Breast epithelium (tissue), 4 donors: ENCODE results near the gene NTSR1. TPM values are rescaled to one million over a fixed set of nuclear protein-coding genes. Genes with fewer than 3 reads are reported as not detected.

ENCODE experiments used
- DNase-seq, 2 donors: peaks; one replicate each; pipeline ENCODE4 v3.0.0-alpha.2; 2019; ENCODE audit warnings: low spot score in 2 of 2
- H3K27ac ChIP-seq, 2 donors: fragments of 200-600 bp; sonication (generic) in 1 of 2; one replicate each; pipeline ENCODE4 v1.5.1; 2016 to 2019; ENCODE audit warnings: mild to moderate bottlenecking in 1 of 2
- H3K27me3 ChIP-seq, 2 donors: fragments of 200-600 bp; sonication (generic) in 1 of 2; one replicate each; pipeline versions ENCODE4 v1.5.1 to v1.6.0; 2017 to 2019; ENCODE audit warnings: control low read depth in 1 of 2, mild to moderate bottlenecking in 1 of 2
- H3K36me3 ChIP-seq: fragments of 200-600 bp; one replicate; pipeline ENCODE4 v1.5.1; 2019
- H3K4me1 ChIP-seq, 2 donors: fragments of 200-600 bp; sonication (generic); one replicate each; pipeline ENCODE4 v1.5.1; 2016 to 2019; ENCODE audit warnings: control low read depth in 1 of 2
- H3K4me3 ChIP-seq, 3 donors: fragments of 200-600 bp; sonication (generic); 1 replicate in 2 of 3; 2 replicates in 1 of 3; pipeline ENCODE4 v1.5.1; 2016 to 2019; ENCODE audit warnings: mild to moderate bottlenecking in 3 of 3, moderate library complexity in 2 of 3
- H3K9me3 ChIP-seq, 2 donors: fragments of 200-600 bp; sonication (generic) in 1 of 2; one replicate each; pipeline ENCODE4 v1.5.1; 2016 to 2019; ENCODE audit warnings: control low read depth in 1 of 2
- POLR2A ChIP-seq: fragments of 450-650 bp; IDR thresholded peaks from one replicate; pipeline ENCODE4 v1.6.1; 2016; ENCODE audit warnings: antibody characterized with exemption, mild to moderate bottlenecking, moderate library complexity
- POLR2AphosphoS5 ChIP-seq, 3 donors: sonication (generic); formaldehyde crosslinking; IDR thresholded peaks; one replicate each; pipeline ENCODE4 v1.6.1; 2017; ENCODE audit warnings: antibody characterized with exemption in 3 of 3
- intact Hi-C: fragments of 100-400 bp; cut with DNase I; formaldehyde crosslinking; loops from one replicate; pipeline ENCODE4 v1.15.1; 2023; ENCODE audit warnings: low total_unique reads
- total RNA-seq, 3 donors: library from RNA; depleted of rRNA; stranded (reverse); fragments of >200 nt; gene quantifications; one replicate each; pipeline ENCODE4 v1.1.0, GENCODE V29; 2016
- TF ChIP-seq, protein P1 (sequence below), 3 donors: fragments of 450-650 bp; IDR thresholded peaks; one replicate each; pipeline ENCODE4 v1.5.1; 2016 to 2017; ENCODE audit warnings: antibody characterized with exemption in 3 of 3, mild to moderate bottlenecking in 3 of 3, moderate library complexity in 3 of 3

NTSR1 gene
- total RNA-seq, 3 donors from 2014 or later: under 0.01 TPM; not detected in 2

DNA sequence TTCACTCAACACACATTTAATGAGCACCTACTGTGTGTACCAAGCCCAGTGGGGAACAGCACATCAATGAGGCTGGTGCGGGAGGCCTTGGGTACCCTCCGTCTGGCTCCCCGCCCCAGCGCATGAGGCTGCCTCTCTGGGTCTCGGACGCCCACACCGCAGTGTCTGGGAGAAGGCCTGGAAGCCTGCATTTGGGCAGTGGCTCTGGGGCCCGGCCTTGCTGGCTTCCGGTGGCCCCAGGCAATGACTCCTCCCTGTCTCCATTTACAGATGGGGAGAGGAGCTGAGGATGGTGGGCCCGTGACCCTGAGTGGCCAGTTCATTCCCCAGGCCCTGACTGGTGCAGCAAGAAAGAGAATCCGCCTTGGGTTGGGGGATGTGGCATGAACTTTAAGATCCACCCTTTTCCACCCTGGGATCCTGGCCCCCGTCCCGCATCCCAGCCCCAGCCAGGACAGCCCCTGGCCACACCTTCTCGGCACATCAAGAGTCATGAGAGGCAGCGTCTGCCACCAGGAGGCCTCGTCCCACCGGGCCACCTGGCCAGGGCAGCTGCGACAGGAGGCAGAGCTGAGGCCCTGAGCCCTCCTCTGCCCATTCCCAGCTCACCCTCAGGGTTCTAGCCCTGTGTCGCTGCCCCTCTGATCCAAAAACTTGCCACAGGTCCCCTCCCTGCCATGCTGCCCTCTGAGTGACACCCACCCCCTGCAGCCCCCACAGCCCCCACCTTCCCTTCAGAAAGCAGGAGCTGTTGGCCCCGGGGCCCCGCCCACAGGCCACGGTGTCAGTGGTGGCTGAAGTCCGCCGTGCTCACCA, 70.2 kb downstream of the NTSR1 start:
- DNase-seq: no peak

DNA sequence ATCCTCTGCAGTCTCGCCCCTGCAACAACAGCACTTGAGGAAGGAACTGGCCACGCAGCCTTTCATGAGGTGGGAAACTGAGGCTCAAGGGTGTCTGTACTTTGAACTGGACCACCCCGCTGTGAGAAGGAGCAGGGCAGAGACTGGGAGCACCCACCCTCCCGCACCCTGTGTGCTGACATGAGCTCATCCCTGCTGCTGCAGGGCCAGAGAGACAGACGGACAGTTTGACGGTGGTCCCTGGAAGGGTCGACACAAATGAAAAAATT, 70.7 kb downstream of the NTSR1 start:
- Histone ChIP-seq H3K9me3 (no peaks in the 10 kb centered on the region), H3K4me3 (no peak overlapping the region), H3K36me3 (no peaks in the 10 kb centered on the region), H3K4me1 (no peaks in the 10 kb centered on the region), H3K27ac (no peak overlapping the region), H3K27me3 (peaks cover 0 to 36% of the 10 kb centered on the region in 2 donors)
- intact Hi-C loops: loop anchor here (5.0 kb wide), 1 partner anchor 628 kb away; no protein-coding TSS in a partner anchor
- TF ChIP-seq, protein P1, sequence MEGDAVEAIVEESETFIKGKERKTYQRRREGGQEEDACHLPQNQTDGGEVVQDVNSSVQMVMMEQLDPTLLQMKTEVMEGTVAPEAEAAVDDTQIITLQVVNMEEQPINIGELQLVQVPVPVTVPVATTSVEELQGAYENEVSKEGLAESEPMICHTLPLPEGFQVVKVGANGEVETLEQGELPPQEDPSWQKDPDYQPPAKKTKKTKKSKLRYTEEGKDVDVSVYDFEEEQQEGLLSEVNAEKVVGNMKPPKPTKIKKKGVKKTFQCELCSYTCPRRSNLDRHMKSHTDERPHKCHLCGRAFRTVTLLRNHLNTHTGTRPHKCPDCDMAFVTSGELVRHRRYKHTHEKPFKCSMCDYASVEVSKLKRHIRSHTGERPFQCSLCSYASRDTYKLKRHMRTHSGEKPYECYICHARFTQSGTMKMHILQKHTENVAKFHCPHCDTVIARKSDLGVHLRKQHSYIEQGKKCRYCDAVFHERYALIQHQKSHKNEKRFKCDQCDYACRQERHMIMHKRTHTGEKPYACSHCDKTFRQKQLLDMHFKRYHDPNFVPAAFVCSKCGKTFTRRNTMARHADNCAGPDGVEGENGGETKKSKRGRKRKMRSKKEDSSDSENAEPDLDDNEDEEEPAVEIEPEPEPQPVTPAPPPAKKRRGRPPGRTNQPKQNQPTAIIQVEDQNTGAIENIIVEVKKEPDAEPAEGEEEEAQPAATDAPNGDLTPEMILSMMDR (IDR thresholded peaks at IDR 0.05): no peak
- DNase-seq: no peak

More for the DNA sequence above, 70.2 kb downstream of the NTSR1 start:
- Histone ChIP-seq H3K36me3 (no peaks in the 10 kb centered on the region), H3K4me1 (no peaks in the 10 kb centered on the region), H3K4me3 (no peak overlapping the region), H3K27me3 (peaks cover 0 to 36% of the 10 kb centered on the region in 2 donors), H3K9me3 (no peaks in the 10 kb centered on the region), H3K27ac (no peak overlapping the region)
- TF ChIP-seq, protein P1 (IDR thresholded peaks at IDR 0.05): no peak
- TF ChIP-seq POLR2A (no peak), POLR2AphosphoS5 (IDR thresholded peaks at IDR 0.05) (no peak)
- intact Hi-C loops: loop anchor here (5.0 kb wide), 1 partner anchor 628 kb away; no protein-coding TSS in a partner anchor

DNA sequence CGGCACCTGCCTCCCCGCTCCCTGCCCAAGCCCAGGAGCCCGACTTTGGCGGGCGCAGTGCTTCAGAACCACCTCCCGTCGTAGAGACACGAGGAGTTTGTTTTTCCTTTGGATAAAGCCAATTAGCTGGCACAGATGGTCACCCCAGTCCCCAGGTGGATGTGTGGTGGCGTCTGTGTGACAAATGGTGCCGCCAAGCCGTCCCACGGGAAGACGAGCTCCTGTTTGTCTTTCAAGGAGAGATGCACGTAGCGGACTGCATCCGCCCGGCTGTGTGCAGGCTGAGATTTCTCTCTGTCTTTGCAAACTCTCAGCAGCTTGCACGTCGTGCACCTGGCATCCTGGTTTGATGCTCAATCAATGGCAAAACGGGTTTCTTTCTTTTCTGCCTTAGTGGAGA, 71.6 kb downstream of the NTSR1 start:
- peaks cover 0 to 28% of the 10 kb centered on the region in 2 donors for H3K27me3 ChIP-seq
- no peak overlapping the region for H3K27ac ChIP-seq
- TF ChIP-seq POLR2A: no peak
- TF ChIP-seq, protein P1 (IDR thresholded peaks at IDR 0.05): no peak
- TF ChIP-seq POLR2AphosphoS5 (IDR thresholded peaks at IDR 0.05): no peak
- H3K9me3 ChIP-seq: no peaks in the 10 kb centered on the region
- no peak for DNase-seq
- intact Hi-C loops: loop anchor here (10.0 kb wide), 3 partner anchors 85 to 285 kb away; no protein-coding TSS in a partner anchor
- H3K36me3 ChIP-seq: no peaks in the 10 kb centered on the region
- no peak overlapping the region for H3K4me3 ChIP-seq
- no peaks in the 10 kb centered on the region for H3K4me1 ChIP-seq

DNA sequence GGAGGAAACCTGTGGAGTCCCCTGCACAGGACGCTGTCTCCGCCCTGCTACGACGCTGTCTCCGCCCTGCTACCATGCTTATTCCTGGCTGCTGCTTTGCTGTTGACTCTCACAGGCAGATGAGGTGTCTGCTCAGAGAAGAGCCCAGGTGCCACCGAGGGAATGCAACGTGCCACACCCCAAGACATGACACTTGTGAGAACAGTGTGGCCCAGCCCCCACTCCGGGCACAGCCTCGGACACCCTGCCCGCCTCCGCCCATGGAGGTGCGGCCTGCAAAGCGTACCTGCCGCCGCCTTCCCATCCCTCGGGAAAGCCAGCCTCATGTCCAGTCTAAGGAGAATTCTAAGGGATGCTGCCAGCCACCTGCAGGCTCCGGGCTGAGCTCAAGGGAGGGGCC, 72.1 kb downstream of the NTSR1 start:
- Histone ChIP-seq H3K27me3 (peaks cover 0 to 24% of the 10 kb centered on the region in 2 donors), H3K36me3 (no peaks in the 10 kb centered on the region), H3K9me3 (no peaks in the 10 kb centered on the region), H3K27ac (no peak overlapping the region), H3K4me3 (no peak overlapping the region), H3K4me1 (no peaks in the 10 kb centered on the region)
- no peak for DNase-seq
- TF ChIP-seq, protein P1 (IDR thresholded peaks at IDR 0.05): no peak
- TF ChIP-seq POLR2A: no peak
- no peak for TF ChIP-seq POLR2AphosphoS5 (IDR thresholded peaks at IDR 0.05)
- intact Hi-C loops: loop anchor here (10.0 kb wide), 3 partner anchors 86 to 286 kb away; no protein-coding TSS in a partner anchor

DNA sequence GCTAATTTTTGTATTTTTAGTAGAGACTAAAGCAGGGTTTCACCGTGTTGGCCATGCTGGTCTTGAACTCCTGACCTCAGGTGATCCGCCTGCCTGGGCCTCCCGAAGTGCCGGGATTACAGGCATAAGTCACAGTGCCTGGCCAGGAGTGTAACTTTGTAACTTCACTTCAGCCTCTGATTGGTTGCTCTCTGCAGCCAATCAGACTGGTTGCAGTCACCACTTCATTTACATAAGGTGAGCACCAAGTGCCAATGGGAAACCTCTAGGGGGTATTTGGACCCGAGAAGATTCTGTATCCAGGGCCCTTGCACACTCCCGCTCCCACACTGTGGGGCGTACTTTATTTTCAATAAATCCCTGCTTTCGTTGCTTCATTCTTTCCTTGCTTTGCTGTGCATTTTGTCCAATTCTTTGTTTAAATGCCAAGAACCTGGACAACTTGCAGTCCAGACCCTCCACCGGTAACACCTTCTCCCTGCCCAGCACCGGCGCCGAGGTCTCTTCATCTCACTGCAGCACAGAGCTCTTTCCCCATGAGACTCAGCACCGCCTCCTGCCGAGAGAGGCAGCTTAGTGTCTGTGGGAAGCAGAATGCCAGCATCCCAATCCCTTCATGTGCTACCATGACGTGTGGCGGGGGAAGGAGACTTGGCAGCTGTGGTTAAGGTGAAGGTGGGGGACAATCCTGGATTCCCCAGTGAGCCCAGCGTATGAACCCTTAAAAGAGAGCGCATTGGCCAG, 73.7 kb downstream of the NTSR1 start:
- H3K4me3 ChIP-seq: no peak overlapping the region
- intact Hi-C loops: loop anchor here (10.0 kb wide), 3 partner anchors 88 to 288 kb away; no protein-coding TSS in a partner anchor
- no peak for DNase-seq
- H3K27me3 ChIP-seq: peaks cover 0 to 24% of the 10 kb centered on the region in 2 donors
- no peaks in the 10 kb centered on the region for H3K4me1 ChIP-seq
- no peaks in the 10 kb centered on the region for H3K36me3 ChIP-seq
- H3K9me3 ChIP-seq: no peaks in the 10 kb centered on the region
- TF ChIP-seq, protein P1 (IDR thresholded peaks at IDR 0.05): no peak
- TF ChIP-seq POLR2AphosphoS5 (IDR thresholded peaks at IDR 0.05) (no peak), POLR2A (no peak)
- H3K27ac ChIP-seq: no peak overlapping the region
